ENCODE data around the gene ZNF664. TPM values are rescaled to one million over a fixed set of nuclear protein-coding genes. Genes with fewer than 3 reads are reported as not detected.

Gene ZNF664
- total RNA-seq, 1 experiment from 2014 or later, result 60.3 TPM

- peaks cover 26% of the 10 kb centered on the region for H3K27me3 ChIP-seq (ENCODE audit: control insufficient read depth, insufficient read depth, low read length)
Measured at GRCh38 chr12:123960029-123960735, 12.8 kb upstream of the ZNF664 start.

GRCh38 chr12:123960856-123961255 is 12.2 kb upstream of the ZNF664 start:
- no peak for DNase-seq
- Histone ChIP-seq H3K4me3 (ENCODE audit: insufficient read depth, low read depth, low read length) (no peak overlapping the region), H3K36me3 (replicated peaks; ENCODE audit: control insufficient read depth, insufficient read depth, low read length) (no peaks in the 10 kb centered on the region), H3K27me3 (ENCODE audit: control insufficient read depth, insufficient read depth, low read length) (peaks cover 33% of the 10 kb centered on the region)

More at GRCh38 chr12:123960029-123960735, 12.8 kb upstream of the ZNF664 start:
- Histone ChIP-seq H3K4me3 (ENCODE audit: insufficient read depth, low read depth, low read length) (no peak overlapping the region), H3K36me3 (replicated peaks; ENCODE audit: control insufficient read depth, insufficient read depth, low read length) (no peaks in the 10 kb centered on the region)
- no peak for DNase-seq

- Histone ChIP-seq H3K4me3 (ENCODE audit: insufficient read depth, low read depth, low read length) (no peak overlapping the region), H3K36me3 (replicated peaks; ENCODE audit: control insufficient read depth, insufficient read depth, low read length) (no peaks in the 10 kb centered on the region), H3K27me3 (ENCODE audit: control insufficient read depth, insufficient read depth, low read length) (peaks cover 42% of the 10 kb centered on the region)
- DNase-seq, result no peak
Measured at GRCh38 chr12:123961585-123962345, 11.2 kb upstream of the ZNF664 start.

- H3K36me3 ChIP-seq (replicated peaks; ENCODE audit: control insufficient read depth, insufficient read depth, low read length), result no peaks in the 10 kb centered on the region
- peaks cover 49% of the 10 kb centered on the region for H3K27me3 ChIP-seq (ENCODE audit: control insufficient read depth, insufficient read depth, low read length)
- DNase-seq, result no peak
- H3K4me3 ChIP-seq (ENCODE audit: insufficient read depth, low read depth, low read length), result no peak overlapping the region
Measured at GRCh38 chr12:123962513-123962912, 10.5 kb upstream of the ZNF664 start.

GRCh38 chr12:123963821-123964220 is 9.2 kb upstream of the ZNF664 start:
- H3K27me3 ChIP-seq (ENCODE audit: control insufficient read depth, insufficient read depth, low read length), result peaks cover 62% of the 10 kb centered on the region
- no peaks in the 10 kb centered on the region for H3K36me3 ChIP-seq (replicated peaks; ENCODE audit: control insufficient read depth, insufficient read depth, low read length)
- H3K4me3 ChIP-seq (ENCODE audit: insufficient read depth, low read depth, low read length), result no peak overlapping the region
- DNase-seq, result no peak

GRCh38 chr12:123965382-123965781 is 7.6 kb upstream of the ZNF664 start:
- Histone ChIP-seq H3K4me3 (ENCODE audit: insufficient read depth, low read depth, low read length) (no peak overlapping the region), H3K27me3 (ENCODE audit: control insufficient read depth, insufficient read depth, low read length) (peaks cover 77% of the 10 kb centered on the region), H3K36me3 (replicated peaks; ENCODE audit: control insufficient read depth, insufficient read depth, low read length) (no peaks in the 10 kb centered on the region)
- no peak for DNase-seq

GRCh38 chr12:123966596-123966995 is 6.4 kb upstream of the ZNF664 start:
- peaks cover 77% of the 10 kb centered on the region for H3K27me3 ChIP-seq (ENCODE audit: control insufficient read depth, insufficient read depth, low read length)

GRCh38 chr12:123967121-123967586 is 5.9 kb upstream of the ZNF664 start:
- H3K4me3 ChIP-seq (ENCODE audit: insufficient read depth, low read depth, low read length), result no peak overlapping the region
- no peaks in the 10 kb centered on the region for H3K36me3 ChIP-seq (replicated peaks; ENCODE audit: control insufficient read depth, insufficient read depth, low read length)
- DNase-seq, result no peak
- H3K27me3 ChIP-seq (ENCODE audit: control insufficient read depth, insufficient read depth, low read length), result peaks cover 75% of the 10 kb centered on the region

More at GRCh38 chr12:123966596-123966995, 6.4 kb upstream of the ZNF664 start:
- Histone ChIP-seq H3K36me3 (replicated peaks; ENCODE audit: control insufficient read depth, insufficient read depth, low read length) (no peaks in the 10 kb centered on the region), H3K4me3 (ENCODE audit: insufficient read depth, low read depth, low read length) (no peak overlapping the region)
- no peak for DNase-seq

- Histone ChIP-seq H3K4me3 (ENCODE audit: insufficient read depth, low read depth, low read length) (peak overlapping the region; percentile 62; the same call in 1 of the 2 replicates), H3K36me3 (replicated peaks; ENCODE audit: control insufficient read depth, insufficient read depth, low read length) (peaks cover 1% of the 10 kb centered on the region), H3K27me3 (ENCODE audit: control insufficient read depth, insufficient read depth, low read length) (peaks cover 59% of the 10 kb centered on the region)
- DNase-seq, result no peak
Measured at GRCh38 chr12:123971449-123971769, 1.6 kb upstream of the ZNF664 start.

GRCh38 chr12:123971770-123972456 is 1.1 kb upstream of the ZNF664 start:
- H3K4me3 ChIP-seq (ENCODE audit: insufficient read depth, low read depth, low read length), result peak overlapping the region; percentile 62
- peak; percentile 85 for DNase-seq
- H3K27me3 ChIP-seq (ENCODE audit: control insufficient read depth, insufficient read depth, low read length), result peaks cover 54% of the 10 kb centered on the region
- H3K36me3 ChIP-seq (replicated peaks; ENCODE audit: control insufficient read depth, insufficient read depth, low read length), result peaks cover 1% of the 10 kb centered on the region

GRCh38 chr12:123973552-123974341 is 732 bp downstream of the ZNF664 start:
- peaks cover 36% of the 10 kb centered on the region for H3K27me3 ChIP-seq (ENCODE audit: control insufficient read depth, insufficient read depth, low read length)
- H3K4me3 ChIP-seq (ENCODE audit: insufficient read depth, low read depth, low read length), result peak overlapping the region; percentile 81
- DNase-seq, result peak; percentile 66
- H3K36me3 ChIP-seq (replicated peaks; ENCODE audit: control insufficient read depth, insufficient read depth, low read length), result peaks cover 1% of the 10 kb centered on the region

- no peak for DNase-seq
- Histone ChIP-seq H3K27me3 (ENCODE audit: control insufficient read depth, insufficient read depth, low read length) (peaks cover 10% of the 10 kb centered on the region; the same call in 1 of the 2 replicates), H3K4me3 (ENCODE audit: insufficient read depth, low read depth, low read length) (no peak overlapping the region), H3K36me3 (replicated peaks; ENCODE audit: control insufficient read depth, insufficient read depth, low read length) (peaks cover 1% of the 10 kb centered on the region)
Measured at GRCh38 chr12:123976227-123976826, 3.3 kb downstream of the ZNF664 start.

- Histone ChIP-seq H3K4me3 (ENCODE audit: insufficient read depth, low read depth, low read length) (no peak overlapping the region), H3K27me3 (ENCODE audit: control insufficient read depth, insufficient read depth, low read length) (peaks cover 4% of the 10 kb centered on the region; the same call in 1 of the 2 replicates), H3K36me3 (replicated peaks; ENCODE audit: control insufficient read depth, insufficient read depth, low read length) (peaks cover 1% of the 10 kb centered on the region)
- DNase-seq, result no peak
Measured at GRCh38 chr12:123979566-123979965, 6.6 kb downstream of the ZNF664 start.

- H3K36me3 ChIP-seq (replicated peaks; ENCODE audit: control insufficient read depth, insufficient read depth, low read length), result no peaks in the 10 kb centered on the region
- no peaks in the 10 kb centered on the region for H3K27me3 ChIP-seq (ENCODE audit: control insufficient read depth, insufficient read depth, low read length)
- H3K4me3 ChIP-seq (ENCODE audit: insufficient read depth, low read depth, low read length), result no peak overlapping the region
- no peak for DNase-seq
Measured at GRCh38 chr12:123982269-123982668, 9.3 kb downstream of the ZNF664 start.
